ENCODE measurements around the gene MYO5B.

- TF ChIP-seq, protein P1, sequence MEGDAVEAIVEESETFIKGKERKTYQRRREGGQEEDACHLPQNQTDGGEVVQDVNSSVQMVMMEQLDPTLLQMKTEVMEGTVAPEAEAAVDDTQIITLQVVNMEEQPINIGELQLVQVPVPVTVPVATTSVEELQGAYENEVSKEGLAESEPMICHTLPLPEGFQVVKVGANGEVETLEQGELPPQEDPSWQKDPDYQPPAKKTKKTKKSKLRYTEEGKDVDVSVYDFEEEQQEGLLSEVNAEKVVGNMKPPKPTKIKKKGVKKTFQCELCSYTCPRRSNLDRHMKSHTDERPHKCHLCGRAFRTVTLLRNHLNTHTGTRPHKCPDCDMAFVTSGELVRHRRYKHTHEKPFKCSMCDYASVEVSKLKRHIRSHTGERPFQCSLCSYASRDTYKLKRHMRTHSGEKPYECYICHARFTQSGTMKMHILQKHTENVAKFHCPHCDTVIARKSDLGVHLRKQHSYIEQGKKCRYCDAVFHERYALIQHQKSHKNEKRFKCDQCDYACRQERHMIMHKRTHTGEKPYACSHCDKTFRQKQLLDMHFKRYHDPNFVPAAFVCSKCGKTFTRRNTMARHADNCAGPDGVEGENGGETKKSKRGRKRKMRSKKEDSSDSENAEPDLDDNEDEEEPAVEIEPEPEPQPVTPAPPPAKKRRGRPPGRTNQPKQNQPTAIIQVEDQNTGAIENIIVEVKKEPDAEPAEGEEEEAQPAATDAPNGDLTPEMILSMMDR (IDR thresholded peaks at IDR 0.05): no peak
- no peak for TF ChIP-seq POLR2A (IDR thresholded peaks at IDR 0.05)
Observed at GRCh38 chr18:49966090-49966489, 228.9 kb downstream of the MYO5B start.

Data from Peyer's patch (tissue), 4 donors.